ENCODE measurements around the gene CDCP1.
"Not testable (repeated sequence)": the region's sequence is repeated elsewhere in the genome, so short reads cannot be mapped to it uniquely, and the experiment has no call there.

Gene CDCP1

DNA sequence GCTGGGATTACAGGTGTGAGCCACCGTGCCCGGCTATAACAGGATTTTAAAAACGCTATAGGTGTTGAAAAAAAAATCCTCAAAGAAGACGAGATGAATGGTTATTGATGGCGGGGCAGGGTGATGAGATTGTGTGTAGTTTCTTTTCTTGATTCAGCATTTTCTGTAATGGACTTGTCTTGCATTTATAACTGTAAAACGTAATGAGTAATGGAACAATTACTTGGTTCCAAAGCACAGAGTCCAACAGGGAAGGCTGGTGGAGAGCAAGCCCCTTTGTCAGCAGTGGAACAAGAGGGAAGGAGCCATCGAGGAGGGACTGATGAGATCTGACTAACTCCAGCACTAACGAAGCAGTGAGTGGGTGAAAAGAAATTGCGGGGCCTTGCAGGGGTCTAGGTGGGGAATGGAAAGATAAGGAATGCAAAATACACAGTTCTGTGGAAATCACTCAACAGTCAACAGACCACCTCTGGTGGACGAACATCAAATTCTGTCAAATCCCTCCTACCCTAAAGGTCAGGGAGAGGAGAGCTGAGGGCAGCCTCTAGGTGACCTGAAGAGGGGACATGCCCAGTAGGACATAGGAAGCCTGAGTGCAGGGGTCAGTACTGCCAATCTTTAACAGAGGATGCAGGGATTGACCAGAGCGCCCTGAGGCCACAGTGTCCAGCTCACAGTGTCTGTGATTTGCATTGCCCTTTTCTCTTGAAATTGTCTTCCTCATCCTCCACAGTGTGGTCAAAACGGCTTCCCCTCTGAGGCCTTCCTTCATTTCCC is 23.1 kb upstream of the CDCP1 start:
- DNase-seq, result no peak

DNA sequence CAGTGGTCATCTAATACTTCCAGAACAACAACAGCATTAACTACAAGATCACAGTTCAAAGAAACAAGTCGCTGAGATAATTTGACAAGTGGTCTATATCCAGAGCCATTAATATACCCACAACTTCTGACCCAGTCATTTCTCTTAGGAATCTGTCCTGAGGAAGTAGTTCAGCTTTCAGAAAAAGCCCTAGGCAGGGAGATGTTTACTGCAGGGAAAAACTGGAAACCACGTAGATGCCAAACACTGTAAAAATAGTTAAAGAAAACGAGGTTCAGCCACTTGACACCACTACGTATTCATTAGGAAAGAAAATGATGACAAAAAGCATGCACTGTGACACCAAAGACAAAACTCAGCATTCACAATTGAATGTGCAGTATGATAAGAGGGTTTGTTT is 22.3 kb upstream of the CDCP1 start:
- no peak for DNase-seq

DNA sequence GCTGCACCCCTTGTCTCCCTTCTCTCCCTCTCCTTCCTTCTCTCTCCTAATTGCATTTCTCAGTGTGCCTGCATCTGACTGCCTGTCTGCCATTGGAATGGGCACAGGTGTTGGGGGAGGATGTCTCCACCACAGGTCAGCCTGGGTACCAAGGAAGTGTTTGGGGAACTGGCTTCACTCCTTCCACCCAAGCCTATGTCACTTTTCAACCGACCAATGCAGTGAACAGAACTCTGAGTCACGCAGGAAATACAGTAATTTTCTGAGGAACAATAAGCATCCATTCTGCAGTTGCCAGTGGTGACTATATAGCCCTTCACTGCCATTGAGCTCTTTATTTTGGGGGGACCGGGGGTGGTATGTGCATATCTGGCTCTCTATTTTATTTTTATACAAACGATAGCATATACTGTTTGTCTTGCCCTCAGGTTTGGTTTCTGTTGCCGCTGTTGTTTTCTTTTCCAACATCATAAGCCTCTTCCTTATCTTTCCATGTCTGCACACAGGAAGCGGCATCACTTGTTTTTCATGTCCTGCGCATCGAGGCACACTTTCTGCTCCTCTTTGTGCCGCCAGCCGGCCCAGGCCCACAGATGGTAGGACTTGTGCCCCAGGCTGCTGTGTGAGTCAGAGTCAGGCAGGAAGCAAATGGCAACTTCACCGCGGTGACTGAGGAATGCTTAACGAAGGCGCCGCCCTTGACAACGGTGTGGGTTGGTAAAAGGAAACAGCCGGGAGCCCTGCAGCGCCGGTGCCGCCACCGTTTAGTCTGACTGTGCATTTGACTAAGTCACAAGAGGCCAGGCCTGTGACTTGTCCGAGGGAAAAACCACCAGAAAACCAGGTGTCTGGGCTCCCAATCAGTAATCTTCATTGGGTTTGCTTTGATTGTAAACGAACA is 21.1 kb upstream of the CDCP1 start:
- DNase-seq, result peak; percentile 78

DNA sequence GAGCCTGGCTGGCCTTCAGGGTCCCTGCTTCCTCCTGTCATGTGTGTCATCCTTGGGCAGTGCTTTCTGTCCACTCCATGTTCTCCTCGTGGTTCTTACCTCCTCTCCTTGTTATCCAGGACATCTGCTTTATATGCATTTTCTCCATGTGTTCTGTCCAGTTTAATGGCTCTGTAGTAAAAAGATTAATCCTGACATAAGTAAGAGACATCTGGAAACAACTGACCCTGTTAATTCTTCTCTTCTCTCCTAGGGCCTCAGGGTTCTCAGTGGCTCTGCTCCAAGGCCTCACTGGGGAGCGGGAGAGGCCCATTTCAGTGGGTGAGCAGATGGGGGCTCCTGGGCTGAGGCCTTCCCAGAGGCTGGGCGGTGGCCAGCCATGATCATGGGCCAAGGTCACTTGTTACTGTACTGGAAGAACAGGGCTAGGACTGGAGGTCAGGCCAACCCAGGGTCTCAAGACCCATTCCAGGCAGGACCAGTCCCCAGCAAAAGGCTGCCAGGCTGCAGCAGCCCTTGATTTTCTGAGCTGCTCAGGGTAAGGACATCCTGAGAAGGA is 20.2 kb upstream of the CDCP1 start:
- no peak for DNase-seq

DNA sequence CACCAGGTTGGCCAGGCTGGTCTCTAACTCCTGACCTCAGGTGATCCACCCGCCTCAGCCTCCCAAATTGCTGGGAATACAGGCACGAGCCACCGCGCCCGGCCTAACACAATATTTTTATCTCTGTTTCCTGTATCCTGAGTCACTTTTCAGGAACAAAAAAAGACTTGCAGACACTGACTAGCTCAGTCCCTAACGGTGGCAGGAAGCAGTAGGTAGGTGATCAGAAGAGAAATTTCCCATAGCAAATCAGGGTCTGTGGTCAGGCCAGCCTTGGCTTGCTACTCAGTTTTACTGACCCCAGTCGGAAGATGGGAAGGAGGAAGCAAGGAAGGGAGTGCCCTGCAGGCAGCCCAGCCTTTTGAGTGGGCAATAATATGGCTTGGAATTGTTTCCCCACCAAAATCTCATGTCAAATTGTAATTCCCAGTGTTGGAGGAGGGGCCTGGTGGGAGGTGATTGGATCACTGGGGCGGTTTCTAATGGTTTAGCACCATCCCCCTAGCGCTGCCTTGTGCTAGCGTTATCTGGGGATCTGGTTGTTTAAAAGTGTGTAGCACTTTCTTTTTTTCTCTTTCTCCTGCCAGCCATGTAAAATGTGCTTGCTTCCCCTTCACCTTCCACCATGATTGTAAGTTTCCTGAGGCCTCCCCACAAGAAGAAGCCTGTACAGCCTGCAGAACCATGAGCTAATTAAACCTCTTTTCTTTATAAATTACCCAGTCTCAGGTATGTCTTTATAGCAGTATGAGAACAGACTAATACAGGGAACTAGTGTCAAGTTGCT is 19.5 kb upstream of the CDCP1 start:
- DNase-seq, result no peak

DNA sequence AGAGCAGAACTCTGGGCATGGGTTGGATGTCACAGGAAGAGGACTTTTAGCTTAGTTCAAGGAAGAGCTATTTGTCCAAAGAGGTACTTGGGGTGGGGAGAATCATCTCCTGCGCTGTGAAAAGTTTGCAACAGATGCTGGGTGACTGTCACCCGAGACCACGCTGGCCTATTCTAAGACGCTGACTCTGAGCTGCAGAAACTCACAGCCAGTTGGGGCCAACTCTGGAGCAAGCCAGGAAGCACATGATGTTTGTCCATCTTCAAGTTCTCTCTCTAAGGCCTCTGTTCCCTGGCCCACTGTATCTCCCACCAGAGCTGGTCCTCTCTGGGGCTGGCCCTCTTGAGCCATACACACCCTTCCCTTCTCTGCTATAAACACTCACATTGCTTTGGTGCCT is 17.9 kb upstream of the CDCP1 start:
- DNase-seq, result no peak

DNA sequence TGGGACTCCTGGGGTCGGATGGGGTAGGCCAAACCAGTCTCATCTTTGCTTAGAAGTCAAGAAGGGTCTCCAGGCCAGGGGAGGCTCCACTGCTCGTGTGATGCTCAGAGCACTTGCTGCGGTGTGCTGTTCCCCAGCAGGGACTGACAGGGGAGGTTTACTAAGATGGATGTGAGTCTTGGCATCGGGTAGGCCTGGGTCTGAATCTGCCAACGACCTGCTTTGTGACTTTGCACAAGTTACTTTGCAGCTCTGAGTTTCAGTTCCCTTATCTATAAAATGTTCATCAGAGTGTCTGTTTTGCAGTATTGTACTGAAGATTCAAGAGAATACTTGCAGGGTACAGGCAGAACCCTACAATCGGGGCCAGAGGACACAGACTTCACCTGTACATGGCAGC is 17.3 kb upstream of the CDCP1 start:
- DNase-seq, result peak; percentile 28

DNA sequence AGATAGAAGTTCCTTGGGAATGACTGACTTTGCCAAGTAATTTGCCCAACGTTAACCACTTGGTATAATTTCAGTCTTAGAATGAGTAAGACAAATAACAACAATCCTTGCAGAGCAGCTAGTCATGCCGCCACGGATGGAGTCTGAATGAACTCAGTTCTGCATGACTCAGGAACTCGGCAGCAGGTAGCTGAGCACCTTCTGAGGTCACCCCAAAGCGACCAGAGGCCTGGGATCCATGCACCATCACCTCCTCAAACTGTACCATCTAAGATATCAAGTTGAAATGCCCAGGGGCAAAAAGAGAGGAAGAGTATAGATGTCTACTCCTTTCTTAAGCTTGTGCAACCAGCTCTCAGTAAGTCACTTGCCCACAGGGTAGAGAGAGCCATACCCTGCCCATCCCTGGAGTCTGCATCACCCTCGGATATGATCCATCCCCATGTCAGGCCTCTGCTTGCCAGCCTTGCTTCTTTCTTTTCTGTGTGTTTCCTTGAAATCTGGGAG is 8.5 kb upstream of the CDCP1 start:
- DNase-seq, result no peak

DNA sequence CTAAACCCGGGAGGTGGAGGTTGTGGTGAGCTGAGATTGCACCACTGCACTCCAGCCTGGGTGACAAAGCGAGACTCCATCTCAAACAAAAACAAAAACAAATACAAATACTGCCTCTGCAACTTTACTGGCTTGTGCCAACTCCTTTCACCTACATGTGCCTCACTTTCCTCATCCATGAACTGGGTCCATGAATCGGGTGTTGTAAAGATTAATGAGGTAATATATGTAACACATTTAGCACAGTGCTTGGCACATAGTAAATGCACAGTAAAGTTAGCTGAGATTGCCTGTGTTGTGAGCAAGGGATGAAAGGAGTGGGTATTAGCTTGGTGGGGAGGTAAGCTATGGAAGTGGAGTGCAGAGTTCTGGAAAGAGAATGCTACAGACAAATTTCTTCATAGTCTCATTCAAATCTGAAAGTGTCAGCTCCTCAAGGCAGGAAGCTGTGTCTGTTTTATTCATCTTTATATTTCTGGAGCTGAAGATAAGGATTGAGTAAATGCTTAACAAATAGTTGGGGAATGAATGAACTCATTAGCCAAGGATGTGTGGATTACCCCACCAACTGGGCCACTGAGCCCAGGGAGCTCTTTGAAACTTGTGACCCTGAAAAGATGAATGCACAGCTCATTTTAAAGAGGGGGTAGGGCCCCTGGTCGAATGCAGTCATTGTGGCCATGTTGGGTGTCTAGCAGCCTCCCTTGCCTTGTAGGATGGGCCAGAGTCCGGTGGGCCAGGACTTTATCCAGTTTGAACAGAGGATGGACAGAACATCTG is 7.7 kb upstream of the CDCP1 start:
- DNase-seq, result no peak

DNA sequence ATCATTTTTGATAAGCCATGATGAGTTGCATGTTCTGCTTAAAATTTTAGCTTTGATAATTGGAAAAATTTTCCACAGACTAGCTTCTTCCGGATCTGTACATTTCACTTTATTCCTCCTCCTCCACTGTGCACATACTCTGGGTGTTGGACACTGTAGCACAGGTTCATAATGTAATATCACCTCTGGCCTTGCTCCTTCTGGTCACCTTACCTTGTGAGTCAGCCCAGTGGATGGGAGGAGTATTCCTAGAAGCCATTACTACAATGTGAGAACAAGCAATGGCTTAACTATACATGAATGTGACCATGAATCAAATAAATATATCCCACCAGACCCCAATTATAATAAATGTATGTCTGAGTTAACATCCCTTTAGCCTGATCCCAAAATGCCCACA is 6.1 kb upstream of the CDCP1 start:
- DNase-seq, result no peak

DNA sequence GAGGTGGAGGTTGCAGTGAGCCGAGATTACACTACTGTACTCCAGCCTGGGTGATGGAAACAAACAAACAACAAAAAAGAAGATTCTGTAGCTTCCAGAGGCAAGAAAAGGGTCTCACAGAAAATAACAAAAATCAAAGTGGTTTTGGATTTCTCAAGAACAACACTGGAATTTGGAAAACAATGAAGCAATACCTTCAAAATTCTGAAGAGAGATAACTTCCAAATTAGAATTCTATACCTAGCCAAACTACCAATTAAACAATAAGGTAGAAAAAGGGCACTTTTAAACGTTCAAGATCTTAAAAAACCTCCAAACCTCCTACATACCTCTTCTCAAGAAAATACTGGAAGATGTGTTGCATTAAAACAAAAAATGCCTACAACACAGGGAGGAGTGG is 4.9 kb upstream of the CDCP1 start:
- no peak for DNase-seq

DNA sequence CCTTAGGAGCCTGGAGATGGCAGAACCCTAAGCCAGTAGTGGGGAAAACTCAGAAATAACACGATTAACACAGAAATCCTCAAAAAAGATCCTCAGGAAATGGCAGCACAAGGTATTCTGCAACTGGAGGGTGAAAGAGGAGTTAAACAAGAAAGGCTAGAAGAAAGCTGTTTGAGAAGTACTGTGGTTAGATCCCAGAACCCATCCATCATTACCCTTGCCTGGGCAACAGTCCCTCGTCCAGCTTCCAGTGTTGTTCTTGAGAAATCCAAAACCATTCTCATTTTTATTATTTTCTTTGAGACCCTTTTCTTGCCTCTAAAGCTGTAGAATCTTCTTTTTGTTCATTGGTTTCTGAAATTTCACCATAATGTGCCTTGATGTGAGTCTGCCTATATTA is 2.7 kb upstream of the CDCP1 start:
- no peak for DNase-seq

DNA sequence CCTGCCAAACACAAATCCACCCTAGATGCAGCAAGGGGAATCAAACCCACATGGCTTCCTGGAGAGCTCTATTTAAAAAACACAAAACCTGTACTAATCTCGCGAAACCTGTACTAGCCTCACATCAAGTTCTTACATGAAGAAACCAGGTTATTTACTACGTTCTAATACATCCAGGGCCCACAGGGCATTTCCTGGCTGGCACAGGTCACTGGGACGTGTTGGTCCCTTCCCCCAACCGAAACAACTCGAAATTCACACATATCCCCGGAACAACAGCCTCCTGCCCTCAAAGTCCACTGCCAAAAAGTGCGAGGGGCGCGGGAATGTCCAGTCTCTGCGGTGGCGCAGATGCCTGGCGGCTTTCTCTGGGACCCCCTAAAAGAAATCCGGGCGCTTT is 955 bp downstream of the CDCP1 start:
- DNase-seq, result no peak

DNA sequence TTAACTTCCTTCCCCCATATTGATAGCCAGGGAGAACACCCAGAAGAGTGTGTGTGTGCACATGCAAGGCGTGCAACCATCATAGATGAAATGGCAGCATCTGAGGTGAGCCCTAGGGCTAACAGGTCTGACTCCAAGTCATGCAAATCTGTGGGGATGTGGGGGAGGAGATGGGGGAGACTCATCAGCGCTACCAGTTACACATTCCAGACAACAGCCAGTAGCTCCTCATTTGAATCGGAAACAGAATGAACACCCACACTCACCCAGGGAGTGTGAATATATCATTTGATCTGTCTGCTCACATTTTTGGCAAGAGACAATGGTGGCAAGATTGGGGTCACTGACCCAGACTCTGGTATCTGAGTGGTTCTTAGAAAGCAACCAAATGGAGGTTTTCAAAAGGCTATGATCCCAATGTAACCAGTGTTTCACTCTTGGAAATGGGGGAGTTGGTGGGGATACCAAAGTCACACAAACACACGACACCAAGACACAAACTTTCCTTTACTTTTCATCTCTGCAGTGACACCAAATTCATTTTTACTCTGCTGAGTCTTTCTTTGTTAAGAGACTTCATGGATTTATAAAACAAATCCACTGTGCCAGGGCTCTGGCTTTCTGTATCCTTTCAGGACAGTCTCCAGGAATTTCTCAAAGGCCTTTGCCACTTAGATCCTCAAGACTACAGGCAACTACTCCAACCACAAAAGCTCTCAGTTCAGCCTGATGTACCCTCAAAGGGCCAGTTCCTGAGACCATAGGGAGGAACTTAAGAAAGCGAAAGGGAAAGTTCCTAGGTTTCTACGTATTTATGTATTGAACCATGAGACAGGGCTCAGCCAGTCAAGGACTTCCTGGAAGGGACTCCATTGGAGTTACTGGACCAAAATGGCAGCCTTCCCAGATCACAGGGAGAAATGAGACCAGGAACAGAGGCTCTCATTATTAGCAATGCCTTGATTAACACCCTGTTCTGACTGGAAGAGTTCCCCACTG is 2.2 kb downstream of the CDCP1 start:
- DNase-seq, result no peak

DNA sequence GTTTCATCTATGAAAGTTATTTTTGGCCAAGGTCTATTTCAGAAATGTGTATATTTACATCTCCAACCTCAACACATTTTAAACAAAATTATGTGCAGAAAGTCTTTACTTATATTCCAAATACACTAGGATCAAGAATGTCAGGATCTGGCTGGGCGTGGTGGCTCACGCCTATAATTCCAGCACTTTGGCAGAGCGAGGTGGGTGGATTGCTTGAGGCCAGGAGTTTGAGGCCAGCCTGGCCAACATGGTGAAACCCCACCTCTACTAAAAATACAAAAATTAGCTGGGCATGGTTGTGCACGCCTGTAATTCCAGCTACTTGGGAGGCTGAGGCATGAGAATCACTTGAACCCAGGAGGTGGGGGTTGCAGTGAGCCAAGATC is 5.4 kb downstream of the CDCP1 start:
- not testable (repeated sequence) for DNase-seq

DNA sequence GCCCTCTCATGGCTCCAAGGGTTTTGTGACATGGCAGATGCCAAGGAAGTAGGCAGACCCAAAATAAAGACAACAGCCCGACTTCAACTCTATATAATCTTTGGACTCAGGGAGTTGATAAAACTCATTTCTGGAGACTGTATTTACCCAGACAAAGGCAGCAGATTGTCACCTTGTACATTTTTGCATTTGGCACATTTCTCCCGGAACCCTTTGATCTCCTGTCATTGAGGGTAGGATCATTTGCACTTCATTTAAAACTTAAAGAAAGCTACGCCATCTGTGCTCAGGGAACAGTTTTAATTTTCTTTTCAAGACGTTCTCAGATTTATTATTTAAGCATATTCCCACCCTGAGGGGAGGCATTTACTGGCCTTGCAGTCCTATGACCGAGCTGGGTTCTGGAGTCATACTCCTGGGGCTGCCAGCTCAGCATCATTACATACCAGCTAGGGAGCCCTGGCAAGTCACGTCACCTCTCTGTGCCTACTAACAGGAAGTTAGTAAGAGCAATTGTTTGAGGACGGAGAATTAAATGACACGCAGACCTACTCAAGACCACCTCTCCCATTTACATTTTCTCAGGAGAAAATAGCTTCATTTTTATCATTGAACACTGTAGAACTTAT is 5.9 kb downstream of the CDCP1 start:
- no peak for DNase-seq

DNA sequence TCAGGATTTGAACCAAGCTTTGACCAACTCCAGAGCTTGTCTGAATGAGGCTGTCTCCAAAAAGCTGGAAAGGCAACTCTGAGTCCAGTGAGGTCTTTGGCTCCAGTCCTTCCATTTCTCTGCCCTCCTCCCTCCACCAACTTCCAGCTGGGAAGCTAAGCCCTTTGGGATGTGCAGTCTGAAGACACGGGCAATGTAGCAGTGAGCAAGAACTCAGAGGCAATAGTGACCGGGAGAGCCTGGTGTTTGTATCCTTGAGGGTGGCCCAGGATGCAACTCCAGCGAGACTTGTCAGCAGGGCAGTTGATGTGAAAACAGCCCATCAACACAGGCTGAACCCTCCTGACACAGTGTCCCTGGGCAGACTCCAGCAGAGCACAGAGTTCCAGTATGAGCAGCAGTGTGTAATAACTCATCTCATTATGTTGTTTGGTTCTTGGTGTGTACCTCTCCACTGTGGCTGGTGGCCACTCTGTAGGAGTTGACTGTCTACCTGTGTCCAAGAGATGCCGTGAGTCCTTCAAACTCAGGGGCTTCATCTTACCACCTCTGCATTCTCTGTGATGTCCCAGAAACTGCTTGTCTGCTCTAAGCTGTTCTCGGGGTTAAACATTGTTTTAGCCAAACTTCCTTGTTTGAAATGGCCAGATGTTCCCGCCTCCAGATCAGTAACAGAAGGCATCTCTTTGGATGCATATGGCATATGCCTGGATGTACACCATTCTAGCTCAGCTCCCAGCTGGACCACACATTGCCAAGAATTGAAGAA is 6.6 kb downstream of the CDCP1 start:
- DNase-seq, result no peak

DNA sequence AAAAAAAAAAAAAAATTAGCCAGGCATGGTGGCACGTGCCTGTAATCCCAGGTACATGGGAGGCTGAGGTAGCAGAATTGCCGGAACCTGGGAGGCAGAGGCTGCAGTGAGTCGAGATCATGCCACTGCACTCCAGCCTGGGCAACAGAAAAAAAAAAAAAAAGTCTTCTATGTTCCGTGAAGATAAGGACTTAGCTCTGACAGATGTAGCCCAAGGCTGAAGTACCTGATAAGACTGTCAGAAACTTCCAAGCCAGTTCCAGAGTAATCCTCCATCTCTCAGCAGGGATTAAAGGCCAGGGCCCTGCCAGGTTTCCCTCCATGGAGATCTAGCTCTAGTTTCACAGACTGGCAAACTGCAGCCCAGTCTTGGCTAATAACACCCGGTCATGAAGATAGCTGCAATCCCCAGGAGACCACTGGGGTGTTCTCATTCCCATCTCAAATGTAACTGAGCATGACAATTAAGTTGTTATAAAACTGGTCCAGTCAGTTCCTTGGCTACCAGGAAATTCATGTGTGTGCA is 8.5 kb downstream of the CDCP1 start:
- no peak for DNase-seq

DNA sequence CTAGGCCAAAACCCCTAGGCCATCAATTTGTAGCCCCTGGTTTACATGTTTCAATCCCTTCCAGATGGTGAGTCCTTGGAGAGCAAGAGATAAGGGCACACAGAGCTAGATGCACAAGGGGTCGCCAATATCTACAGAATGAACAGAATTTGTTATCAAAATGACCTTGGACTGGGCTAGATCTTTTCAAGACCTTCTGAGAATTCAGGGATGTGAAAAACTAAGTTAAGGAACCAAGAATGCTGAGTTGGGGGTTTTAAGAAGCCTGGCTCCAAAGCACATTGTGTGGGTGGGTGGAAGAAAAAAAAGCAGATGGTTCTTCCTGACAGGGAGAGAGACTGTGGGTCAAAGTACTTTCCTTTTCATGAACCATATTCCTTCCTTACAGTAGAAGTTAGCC is 10.2 kb downstream of the CDCP1 start:
- DNase-seq, result no peak
